ENCODE data around the gene CCNI2.

CCNI2 gene

GRCh38 chr5:132766020-132766805 lies 19.0 kb downstream of the CCNI2 start:
- no peak for DNase-seq

- DNase-seq = no peak
These were observed 19.5 kb downstream of the CCNI2 start for GRCh38 chr5:132766806-132767055.

GRCh38 chr5:132767150-132767549 lies 19.9 kb downstream of the CCNI2 start:
- no peak for DNase-seq

GRCh38 chr5:132768485-132768868 lies 21.3 kb downstream of the CCNI2 start:
- no peak for DNase-seq

GRCh38 chr5:132770476-132771159 lies 23.4 kb downstream of the CCNI2 start:
- DNase-seq = no peak

GRCh38 chr5:132771503-132771998 lies 24.3 kb downstream of the CCNI2 start:
- DNase-seq = no peak

GRCh38 chr5:132772291-132773070 lies 25.3 kb downstream of the CCNI2 start:
- DNase-seq = no peak

GRCh38 chr5:132773114-132773513 lies 25.9 kb downstream of the CCNI2 start:
- no peak for DNase-seq

- no peak for DNase-seq
These were observed 26.6 kb downstream of the CCNI2 start for GRCh38 chr5:132773601-132774355.

GRCh38 chr5:132774406-132774805 lies 27.2 kb downstream of the CCNI2 start:
- no peak for DNase-seq

- DNase-seq = no peak
These were observed 27.7 kb downstream of the CCNI2 start for GRCh38 chr5:132774896-132775295.

- no peak for DNase-seq
These were observed 28.3 kb downstream of the CCNI2 start for GRCh38 chr5:132775476-132775961.

GRCh38 chr5:132776131-132776937 lies 29.1 kb downstream of the CCNI2 start:
- DNase-seq = no peak

GRCh38 chr5:132776938-132777208 lies 29.6 kb downstream of the CCNI2 start:
- DNase-seq = no peak

GRCh38 chr5:132777209-132778069 lies 30.2 kb downstream of the CCNI2 start, which contains the start of gene SEPTIN8:
SEPTIN8 (minus strand) TSS chr5:132777239; CDS start chr5:132777137, 102 bp downstream.
- DNase-seq = peak; percentile 55

- no peak for DNase-seq
These were observed 30.9 kb downstream of the CCNI2 start for GRCh38 chr5:132778129-132778528.

GRCh38 chr5:132778856-132779255 lies 31.6 kb downstream of the CCNI2 start:
- DNase-seq = no peak

GRCh38 chr5:132779961-132780360 lies 32.7 kb downstream of the CCNI2 start:
- no peak for DNase-seq

- DNase-seq = no peak
These were observed 33.4 kb downstream of the CCNI2 start for GRCh38 chr5:132780577-132780976.

- DNase-seq = no peak
These were observed 33.8 kb downstream of the CCNI2 start for GRCh38 chr5:132781029-132781428.

- peak; percentile 78 for DNase-seq
These were observed 34.9 kb downstream of the CCNI2 start for GRCh38 chr5:132782101-132782500.

Measured in suppressor macrophage treated with lipopolysaccharide for 4 hours (primary cell).